H54 (cell line): ENCODE data around the gene SCTR.

Experiments used
- DNase-seq: peaks from one replicate; pipeline ENCODE4 v3.0.0; 2011; ENCODE audit warnings: low spot score, mixed read lengths; ENCODE audit not compliant: insufficient read length
- FAIRE-seq: peaks from 3 replicates; lab custom pipeline; 2011; peaks lifted over from hg19 to GRCh38; lab: Jason Lieb, UNC
- POLR2A ChIP-seq: IDR thresholded peaks from 2 replicates; pipeline ENCODE4 v1.6.1; 2011; ENCODE audit warnings: low read depth, mild to moderate bottlenecking, low read length

Gene SCTR

DNA sequence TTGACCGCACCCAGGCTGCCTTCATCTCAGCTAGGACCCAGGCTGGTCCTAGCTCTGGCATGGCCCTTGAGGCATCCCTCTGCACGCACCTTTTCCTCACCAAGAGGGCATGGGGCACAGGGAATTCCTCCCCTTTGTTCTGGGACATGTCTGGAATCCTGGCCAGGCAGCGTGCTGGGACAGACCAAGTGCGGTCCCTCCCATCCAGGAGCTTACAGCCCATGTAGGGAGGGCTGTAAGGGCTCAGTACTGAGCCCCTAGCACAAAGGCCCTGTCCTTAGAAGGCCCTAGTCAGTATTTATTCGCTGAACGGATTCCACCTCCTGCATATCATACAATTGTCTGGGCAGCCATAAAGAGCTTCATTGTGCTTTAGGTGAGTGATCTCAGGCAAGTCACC is 89.6 kb downstream of the SCTR start:
- FAIRE-seq, result no peak
- no peak for TF ChIP-seq POLR2A
- no peak for DNase-seq

DNA sequence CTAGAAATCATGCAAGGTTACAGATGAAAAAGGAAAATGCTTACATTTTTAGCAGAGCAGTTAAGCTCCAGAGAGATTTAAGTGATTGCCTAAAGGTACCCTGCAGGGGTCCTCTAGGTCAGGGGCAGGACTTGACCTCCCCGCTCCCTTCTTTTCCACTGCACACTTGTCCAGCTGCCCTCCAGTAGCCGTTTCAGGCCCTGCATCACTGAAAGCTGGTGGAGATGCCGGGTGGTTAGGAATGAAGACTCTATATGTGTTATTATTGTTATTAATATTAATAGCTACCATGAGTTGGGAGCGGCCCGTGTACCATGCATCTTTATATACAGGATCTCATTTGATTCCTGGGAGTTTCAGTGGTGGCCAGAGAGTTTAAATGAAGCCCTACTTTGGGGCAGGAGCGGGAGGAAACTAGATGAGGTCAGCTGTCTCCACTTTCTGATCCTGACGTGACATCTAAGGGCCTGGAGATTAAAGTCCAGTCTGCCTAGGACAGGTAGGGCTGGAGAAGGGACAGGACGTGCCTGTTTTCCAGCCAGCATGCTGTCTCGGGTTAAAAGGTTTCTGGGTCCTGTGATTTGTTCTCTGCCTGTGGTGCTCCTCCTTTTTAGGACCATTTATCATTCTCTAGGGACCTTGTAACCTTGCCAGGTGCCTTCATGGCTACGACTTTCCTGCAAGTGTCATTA is 90.5 kb downstream of the SCTR start:
- no peak for TF ChIP-seq POLR2A
- DNase-seq, result no peak
- no peak for FAIRE-seq

DNA sequence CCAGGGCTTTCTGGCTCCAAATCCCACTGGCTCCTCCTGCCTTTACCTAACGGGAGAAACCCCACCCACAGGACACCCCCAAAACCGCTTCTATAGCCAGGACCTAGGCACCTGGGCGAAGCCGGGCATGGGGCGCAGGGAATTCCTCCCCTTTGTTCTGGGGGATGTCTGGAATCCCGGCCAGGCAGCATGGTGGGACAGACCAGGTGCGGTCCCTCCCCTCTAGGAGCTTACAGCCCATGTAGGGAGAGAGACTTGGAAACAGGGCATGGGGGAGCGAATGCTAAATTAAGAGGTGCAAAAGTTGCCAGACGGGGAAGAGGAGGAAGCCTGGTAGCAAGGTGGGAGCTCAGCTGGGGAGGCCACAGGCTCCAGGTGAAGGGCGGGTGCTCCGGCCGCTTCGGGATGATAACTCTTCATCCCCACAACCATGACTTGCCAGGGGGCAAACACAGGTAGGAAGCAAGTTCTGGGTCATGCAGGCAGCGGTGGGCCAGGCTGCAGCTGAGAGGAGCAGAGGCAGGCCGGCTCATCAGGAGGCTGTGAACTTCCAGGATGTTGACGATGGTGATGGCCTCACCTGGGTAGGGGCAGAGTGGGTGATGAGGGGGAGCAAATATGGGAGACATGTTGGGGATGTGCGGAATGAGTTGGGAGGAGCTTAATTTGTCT is 91.3 kb downstream of the SCTR start:
- no peak for TF ChIP-seq POLR2A
- no peak for FAIRE-seq
- DNase-seq, result no peak

DNA sequence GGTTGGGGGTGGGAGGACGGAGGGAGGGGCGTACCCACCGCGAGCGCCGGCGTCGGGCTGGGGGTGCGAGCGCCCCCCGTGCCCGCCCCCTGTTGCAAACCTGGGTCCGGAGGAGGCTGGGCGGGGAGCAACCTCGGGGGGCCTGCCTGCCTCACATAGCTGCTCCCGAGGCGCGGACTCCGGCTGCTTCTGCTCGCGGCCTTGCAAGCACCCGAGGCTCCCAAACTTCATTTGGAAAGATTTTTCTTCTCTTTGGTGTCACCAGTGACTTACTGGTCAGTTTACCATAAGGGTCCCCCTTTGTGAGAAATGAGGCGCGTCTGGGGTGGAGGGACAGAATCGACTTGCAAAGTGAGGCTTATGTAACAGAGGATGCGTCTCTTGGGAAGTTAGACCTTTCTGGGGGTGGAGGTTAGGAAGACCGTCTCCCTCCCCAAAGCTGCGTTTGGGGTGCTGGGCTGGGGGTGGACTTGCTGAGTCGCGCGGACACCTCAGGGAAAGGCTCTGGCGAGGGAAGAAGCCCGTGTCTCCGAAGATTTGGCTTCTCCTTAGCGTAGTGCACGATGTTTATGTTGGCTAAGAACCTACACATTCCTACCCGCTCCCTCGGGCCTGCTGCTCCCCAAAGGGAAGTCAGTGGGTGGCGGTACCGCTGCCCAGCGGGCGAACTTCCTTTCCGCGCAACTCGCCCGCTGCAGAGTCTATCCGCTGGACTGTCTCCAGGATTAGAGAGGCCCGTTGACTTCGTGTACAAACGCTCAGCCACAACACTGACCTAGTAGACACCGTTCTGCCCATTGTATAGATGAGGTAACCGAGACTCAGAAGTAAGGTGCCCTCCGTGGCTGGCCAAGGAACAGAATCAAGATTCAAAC is 92.1 kb downstream of the SCTR start:
- FAIRE-seq, result no peak
- no peak for TF ChIP-seq POLR2A
- DNase-seq, result no peak

DNA sequence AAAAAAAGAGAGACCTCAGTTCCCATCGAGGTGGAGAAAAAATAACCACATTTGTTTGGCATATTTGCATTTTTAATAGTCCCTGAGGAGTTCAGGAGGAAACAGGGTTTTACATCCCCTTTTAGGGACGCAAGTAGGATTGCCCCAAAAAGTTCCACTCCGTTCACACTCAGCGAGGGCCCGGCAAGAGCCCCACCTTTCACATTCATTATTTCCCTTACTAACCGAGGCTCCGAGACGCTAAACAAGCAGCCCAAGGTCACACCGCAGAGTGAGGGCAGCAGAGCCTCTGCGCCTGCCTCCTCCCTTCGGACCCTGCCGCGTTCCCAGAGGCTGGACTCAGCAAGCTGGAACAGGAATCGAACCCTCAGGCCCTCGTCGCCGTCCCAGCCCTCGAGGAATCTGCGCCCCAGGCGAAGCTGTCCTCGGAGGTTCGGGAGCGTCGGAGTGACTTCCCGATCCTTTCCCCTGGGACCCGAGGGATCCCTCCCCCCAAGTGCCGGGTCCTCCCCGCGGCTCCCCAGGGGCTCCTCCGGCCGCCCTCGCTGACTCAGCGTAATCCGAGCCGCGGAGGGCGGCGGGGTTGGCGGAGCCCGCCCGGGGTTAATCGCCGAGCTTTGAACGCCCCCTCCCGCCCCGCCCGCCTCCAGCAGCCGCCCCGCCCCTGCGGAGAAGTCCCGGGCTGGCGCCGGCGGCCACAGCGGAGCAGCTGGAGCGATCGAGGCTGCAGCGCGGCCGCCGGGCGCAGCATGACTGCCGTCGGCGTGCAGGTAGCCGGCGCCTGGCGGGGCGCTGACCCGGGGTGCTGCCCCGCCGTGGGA is 92.9 kb downstream of the SCTR start, which contains the start of gene TMEM37:
TSS of gene TMEM37 (plus strand) at position 700 of the 821 bp plus-strand sequence. CDS start at position 750, 50 bp downstream.
- DNase-seq (peak; percentile 63), FAIRE-seq (no peak)
- TF ChIP-seq POLR2A, result no peak

DNA sequence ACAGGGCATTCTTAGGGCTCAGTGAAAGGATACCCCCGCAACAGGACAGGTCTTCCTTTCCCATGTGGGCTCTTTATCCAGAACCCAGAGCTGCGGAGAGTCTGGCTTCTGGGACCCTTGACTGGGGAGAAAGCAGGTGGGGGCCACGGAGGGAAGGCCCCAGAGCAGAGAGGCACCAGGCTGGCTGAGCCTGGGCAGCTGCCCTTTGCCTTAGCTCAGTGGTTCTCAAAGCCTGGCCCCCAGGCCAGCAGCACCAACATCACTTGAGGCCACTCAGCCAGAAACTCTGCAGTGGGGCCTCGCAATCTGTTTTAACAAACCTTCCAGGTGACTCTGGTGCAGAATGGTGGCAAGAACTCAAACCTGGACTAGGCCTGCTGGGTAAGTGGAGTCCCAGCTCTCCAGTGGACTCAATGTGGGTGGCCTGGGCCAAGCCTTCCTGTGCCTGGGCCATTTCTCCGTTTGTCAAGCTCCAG is 94.2 kb downstream of the SCTR start:
- no peak for TF ChIP-seq POLR2A
- DNase-seq, result no peak
- no peak for FAIRE-seq

DNA sequence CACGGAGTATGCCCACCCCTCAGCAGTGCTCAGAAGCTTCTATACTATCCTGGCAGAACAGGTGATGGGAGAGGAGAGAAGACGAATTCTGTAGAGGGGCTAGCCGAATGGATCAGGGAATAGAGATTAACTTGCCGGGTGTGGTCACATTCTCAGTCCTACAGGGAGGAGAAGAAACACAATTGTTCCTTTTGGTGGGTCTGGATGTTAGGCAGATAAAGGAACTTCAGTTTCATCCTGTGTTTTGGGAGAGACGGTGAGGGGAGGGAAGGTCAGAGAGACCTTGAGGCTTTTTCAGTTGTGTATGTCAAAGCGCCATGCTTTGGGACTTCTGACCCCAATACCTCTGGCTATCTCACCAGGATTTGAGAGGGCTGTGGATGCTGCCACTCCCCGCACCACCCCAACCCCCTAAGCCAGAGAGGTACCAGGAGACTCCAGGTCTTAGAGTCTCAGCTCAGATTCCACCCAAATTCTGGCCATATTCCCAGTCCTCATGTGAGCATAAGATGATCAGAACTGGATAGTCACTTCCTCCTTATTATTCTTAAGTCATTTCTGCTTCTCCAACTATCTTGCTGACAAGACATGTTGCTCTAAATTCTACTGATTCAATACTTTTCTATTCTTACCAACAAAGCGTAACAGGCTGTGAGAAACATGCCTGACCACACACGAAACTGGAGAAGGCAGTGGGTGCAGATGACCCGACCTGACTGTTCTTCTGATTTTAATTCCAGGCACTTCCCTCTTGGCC is 94.9 kb downstream of the SCTR start:
- no peak for DNase-seq
- FAIRE-seq, result no peak
- TF ChIP-seq POLR2A, result no peak

DNA sequence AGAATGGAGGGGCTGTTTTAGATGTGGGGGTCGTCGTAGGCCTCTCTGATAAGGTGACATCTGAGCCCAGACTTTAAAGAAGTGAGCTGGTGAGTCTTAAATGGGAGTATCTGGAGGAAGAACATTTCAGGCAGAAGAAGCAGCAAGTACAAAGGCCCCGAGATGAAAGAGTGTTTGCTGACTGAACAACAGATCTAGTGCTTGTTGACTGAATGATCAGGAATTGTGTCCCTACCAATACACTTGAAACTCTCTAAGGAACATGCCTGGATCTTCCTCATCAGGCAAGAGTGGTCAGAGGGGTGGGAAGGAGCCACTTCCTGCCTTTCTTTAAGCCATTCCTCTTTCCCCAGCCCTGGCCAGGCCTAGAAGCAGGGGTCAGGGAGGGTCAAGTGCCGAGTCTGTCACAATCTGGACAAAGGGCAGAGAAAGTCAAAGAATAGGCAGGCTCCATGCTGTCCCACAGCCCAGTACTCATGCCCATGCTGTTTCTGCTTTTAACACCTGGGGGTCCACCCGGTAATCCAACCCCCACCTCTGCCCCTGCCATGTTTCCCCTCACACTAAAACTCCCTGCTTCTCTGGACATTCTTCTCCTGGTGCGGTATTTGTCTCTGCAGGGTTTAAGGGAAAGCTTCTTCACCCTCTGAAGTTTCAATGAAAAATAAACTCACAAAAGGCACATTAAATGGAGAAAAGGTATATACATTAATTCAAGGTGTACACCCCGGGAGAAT is 95.6 kb downstream of the SCTR start:
- no peak for TF ChIP-seq POLR2A
- no peak for FAIRE-seq
- no peak for DNase-seq

DNA sequence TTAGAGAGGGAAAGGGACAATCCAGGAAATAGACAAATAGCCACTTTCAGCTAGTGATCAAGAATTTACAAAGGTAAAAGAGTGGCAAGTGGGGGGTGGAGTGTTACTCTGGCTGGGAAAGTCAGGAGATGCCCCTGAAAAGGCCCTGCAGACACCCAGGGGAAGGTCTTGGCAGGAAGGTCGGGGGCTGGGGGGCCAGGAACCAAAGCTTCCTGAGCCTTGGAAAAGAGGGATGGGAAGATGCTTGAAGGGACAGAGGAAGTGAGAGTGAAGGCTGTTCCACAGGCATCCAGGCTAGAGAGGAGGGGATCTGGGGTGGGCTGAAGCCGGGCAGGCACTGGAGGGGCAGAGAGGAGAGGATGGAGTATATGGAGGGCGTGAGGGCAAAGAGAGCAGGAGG is 96.5 kb downstream of the SCTR start:
- DNase-seq (no peak), FAIRE-seq (no peak)
- no peak for TF ChIP-seq POLR2A

DNA sequence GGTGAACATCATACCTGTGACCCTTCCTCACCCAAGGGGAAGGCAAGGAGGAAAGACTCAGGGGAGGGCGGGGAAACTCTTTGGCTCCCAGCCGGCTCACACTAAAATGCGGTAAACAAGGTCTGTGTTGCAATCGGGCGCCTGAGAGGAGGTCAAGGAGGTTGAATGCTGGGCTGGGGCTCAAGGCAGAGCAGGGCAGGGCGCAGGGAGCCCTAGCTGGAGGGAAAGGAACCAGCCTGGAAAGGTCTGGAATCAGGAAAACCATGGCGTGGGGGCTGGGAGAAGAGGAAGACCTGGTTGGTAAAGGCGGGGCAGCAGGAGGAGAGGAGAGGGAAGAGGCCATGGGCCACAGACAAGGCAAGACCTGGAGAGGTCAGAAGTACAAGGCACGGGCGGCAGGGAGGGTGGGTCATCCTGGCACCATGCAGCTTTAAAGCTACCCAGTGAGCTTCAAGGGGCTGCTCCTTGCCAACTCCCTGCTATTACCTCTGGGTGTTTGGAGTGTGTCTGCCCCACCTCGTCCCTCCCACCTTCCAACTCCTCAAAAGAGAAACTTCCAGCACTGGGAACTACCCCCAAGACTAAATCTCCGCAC is 97.4 kb downstream of the SCTR start:
- TF ChIP-seq POLR2A, result no peak
- DNase-seq (no peak), FAIRE-seq (no peak)

DNA sequence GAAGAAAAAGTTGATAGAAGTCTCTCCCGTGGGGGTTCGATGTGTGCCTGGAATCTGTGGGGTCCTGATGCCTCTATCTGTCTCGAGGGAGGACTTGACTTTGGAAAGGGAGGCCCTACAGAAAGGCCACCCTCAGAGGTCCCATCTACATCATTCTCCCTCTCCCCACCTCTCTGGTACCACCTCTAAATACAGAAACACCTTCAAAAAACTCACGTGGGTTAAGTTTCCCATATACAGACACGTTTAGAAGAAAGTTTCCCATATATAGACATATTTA is 97.9 kb downstream of the SCTR start:
- no peak for DNase-seq
- TF ChIP-seq POLR2A, result no peak
- no peak for FAIRE-seq
